LNCAP (cell line): Measurements from ENCODE around the gene WDR72.
A peak's percentile ranks its signal among the peaks of the same experiment; 100 is the strongest.

ENCODE experiments used
- CTCF ChIP-seq: fragments of 450-650 bp; IDR thresholded peaks from 2 replicates; pipeline ENCODE4 v1.5.1; 2017; ENCODE audit warnings: mild to moderate bottlenecking

The WDR72 gene

GRCh38 chr15:53739187-53739586, 20.3 kb downstream of the WDR72 start:
- no peak for TF ChIP-seq CTCF

- TF ChIP-seq CTCF = no peak
Measured at GRCh38 chr15:53721334-53722087, 38.0 kb downstream of the WDR72 start.

GRCh38 chr15:53716909-53717876, 42.3 kb downstream of the WDR72 start:
- peak; percentile 59 for TF ChIP-seq CTCF

- no peak for TF ChIP-seq CTCF
Measured at GRCh38 chr15:53713218-53713617, 46.2 kb downstream of the WDR72 start.

GRCh38 chr15:53710906-53711305, 48.6 kb downstream of the WDR72 start:
- TF ChIP-seq CTCF = no peak

GRCh38 chr15:53709821-53710220, 49.6 kb downstream of the WDR72 start:
- TF ChIP-seq CTCF = no peak

GRCh38 chr15:53695365-53695764, 64.1 kb downstream of the WDR72 start:
- TF ChIP-seq CTCF = no peak
